Muscle of leg (tissue), 11 donors: ENCODE measurements around the gene SLC6A6. TPM values are rescaled to one million over a fixed set of nuclear protein-coding genes. Genes with fewer than 3 reads are reported as not detected.

Source experiments
- DNase-seq: peaks from one replicate; pipeline ENCODE4 v3.0.0; 2013
- H3K27ac ChIP-seq: one replicate; pipeline ENCODE4 v1.5.1; 2013; ENCODE audit warnings: mild to moderate bottlenecking, low read length, control low read depth
- H3K27me3 ChIP-seq: one replicate; pipeline ENCODE4 v1.6.1; 2013; ENCODE audit warnings: low read length; ENCODE audit not compliant: control insufficient read depth, insufficient read depth
- H3K36me3 ChIP-seq: one replicate; pipeline ENCODE4 v1.6.1; 2013; ENCODE audit warnings: low read length; ENCODE audit not compliant: control insufficient read depth, insufficient read depth
- H3K4me1 ChIP-seq: one replicate; pipeline ENCODE4 v1.6.1; 2013; ENCODE audit warnings: low read length; ENCODE audit not compliant: control insufficient read depth, insufficient read depth
- H3K4me3 ChIP-seq: one replicate; pipeline ENCODE4 v1.5.1; 2013; ENCODE audit warnings: low read length, control low read depth
- H3K9me3 ChIP-seq: replicated peaks from 2 replicates; pipeline ENCODE4 v1.6.1; 2013; ENCODE audit warnings: low read depth, low read length; ENCODE audit not compliant: control insufficient read depth
- WGBS: methylation state at CpG from one replicate; pipeline ENCODE4 v1.1.5; 2013; ENCODE audit warnings: missing lambda C conversion rate; ENCODE audit not compliant: insufficient coverage; 5-methylcytosine and 5-hydroxymethylcytosine counted together
- polyA plus RNA-seq, 8 donors: library from polyadenylated mRNA; unstranded; fragments of 120-200 nt; gene quantifications; one replicate each; pipeline versions ENCODE4 v1.2.1 to v1.2.3, GENCODE V29; 2013; ENCODE audit warnings: inconsistent platforms in 1 of 8, low replicate concordance in 1 of 8; ENCODE audit not compliant: insufficient read length in 8 of 8, insufficient read depth in 1 of 8
- total RNA-seq: library from RNA; stranded (reverse); fragments of 120-200 nt; gene quantifications from one replicate; pipeline ENCODE4 v1.2.4, GENCODE V29; 2013

The SLC6A6 gene
- total and polyA plus RNA-seq, 9 donors, result 2.6 to 4.7 (median 4.0) TPM

DNA sequence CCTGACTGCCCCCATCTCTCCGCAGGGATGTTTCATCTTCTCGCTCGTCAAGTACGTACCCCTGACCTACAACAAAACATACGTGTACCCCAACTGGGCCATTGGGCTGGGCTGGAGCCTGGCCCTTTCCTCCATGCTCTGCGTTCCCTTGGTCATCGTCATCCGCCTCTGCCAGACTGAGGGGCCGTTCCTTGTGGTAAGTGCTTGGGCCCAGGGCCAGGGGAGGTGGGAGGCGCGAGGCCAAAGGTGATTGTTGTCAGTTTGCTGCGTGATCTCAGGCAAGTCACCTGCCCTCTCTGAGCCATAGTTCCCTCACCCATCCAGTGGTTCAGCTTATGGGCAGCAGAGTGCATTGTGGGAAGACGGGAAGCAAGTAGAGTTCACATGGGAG is 79.2 kb downstream of the SLC6A6 start:
- Histone ChIP-seq H3K27ac (no peak overlapping the region), H3K4me1 (peaks cover 16% of the 10 kb centered on the region)

DNA sequence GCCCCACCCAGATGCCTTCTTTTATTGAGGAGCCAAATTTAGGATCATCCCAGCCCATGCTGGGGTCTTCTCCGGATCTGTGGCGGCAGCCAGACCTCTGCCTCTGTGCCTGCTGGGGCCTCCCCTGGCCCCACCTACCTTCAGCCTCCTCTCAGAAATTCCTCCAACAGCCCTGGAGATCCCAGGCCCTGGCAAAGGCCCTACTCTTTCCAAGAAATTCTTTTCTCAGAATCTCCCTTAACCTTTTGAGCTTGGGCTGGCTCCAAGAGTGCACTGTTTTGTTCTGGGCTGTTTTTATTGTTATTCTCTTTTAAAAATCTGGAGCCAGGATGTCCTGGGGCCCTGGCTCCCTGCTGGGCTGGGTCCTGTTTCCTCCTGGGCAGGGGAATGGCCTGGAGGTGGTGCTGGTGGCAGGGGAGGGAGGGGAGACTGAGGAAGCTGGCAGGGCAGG is 79.9 kb downstream of the SLC6A6 start:
- Histone ChIP-seq H3K27me3 (no peaks in the 10 kb centered on the region), H3K9me3 (no peaks in the 10 kb centered on the region), H3K36me3 (no peaks in the 10 kb centered on the region), H3K27ac (no peak overlapping the region), H3K4me3 (no peak overlapping the region), H3K4me1 (peaks cover 16% of the 10 kb centered on the region)
- WGBS, result 14% methylated on average over 2 of the region's 2 CpGs
- DNase-seq, result peak; percentile 77

More for the DNA sequence above, 79.2 kb downstream of the SLC6A6 start:
- no peaks in the 10 kb centered on the region for H3K27me3 ChIP-seq
- whole genome bisulfite sequencing, result 92% methylated on average over 8 of the region's 13 CpGs
- no peak for DNase-seq
- no peak overlapping the region for H3K4me3 ChIP-seq
- H3K36me3 ChIP-seq, result no peaks in the 10 kb centered on the region
- H3K9me3 ChIP-seq, result no peaks in the 10 kb centered on the region

DNA sequence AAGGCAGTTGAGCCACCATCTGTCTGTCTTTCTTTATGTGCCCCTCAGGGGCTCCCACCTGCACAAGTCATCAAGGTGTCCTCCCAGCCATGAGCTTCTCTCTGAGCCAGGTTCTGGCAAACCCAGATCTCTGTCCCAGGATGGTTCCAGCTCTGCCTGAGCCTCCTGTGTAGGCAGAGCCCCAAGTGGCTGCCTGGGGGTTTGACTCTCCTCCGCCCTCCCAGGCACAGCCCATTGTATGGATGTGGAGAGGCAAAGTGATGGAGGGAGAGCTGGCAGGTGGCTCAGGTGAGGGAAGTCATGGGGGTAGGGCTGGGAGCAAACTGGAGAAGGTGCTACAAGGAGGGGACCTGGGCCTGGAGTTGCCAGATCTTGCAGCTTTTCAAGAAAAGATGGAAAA is 80.9 kb downstream of the SLC6A6 start:
- peaks cover 16% of the 10 kb centered on the region for H3K4me1 ChIP-seq
- H3K36me3 ChIP-seq, result no peaks in the 10 kb centered on the region
- H3K4me3 ChIP-seq, result no peak overlapping the region
- H3K27ac ChIP-seq, result no peak overlapping the region
- no peaks in the 10 kb centered on the region for H3K9me3 ChIP-seq
- H3K27me3 ChIP-seq, result no peaks in the 10 kb centered on the region
- no peak for DNase-seq
- 90% methylated on average over 1 of the region's 1 CpG for WGBS

DNA sequence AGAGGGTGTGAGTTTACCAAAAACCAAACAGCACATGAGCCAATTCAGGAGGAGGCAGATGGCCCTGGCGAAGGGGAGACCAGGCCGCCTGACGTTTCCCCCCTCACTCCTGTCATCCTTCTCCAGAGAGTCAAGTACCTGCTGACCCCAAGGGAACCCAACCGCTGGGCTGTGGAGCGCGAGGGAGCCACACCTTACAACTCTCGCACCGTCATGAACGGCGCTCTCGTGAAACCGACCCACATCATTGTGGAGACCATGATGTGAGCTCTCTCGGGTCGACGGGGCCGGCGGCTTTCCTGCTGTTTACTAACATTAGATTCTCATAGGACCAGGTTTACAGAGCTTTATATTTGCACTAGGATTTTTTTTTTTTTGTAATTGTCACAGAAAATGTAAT is 82.3 kb downstream of the SLC6A6 start:
- peaks cover 16% of the 10 kb centered on the region for H3K4me1 ChIP-seq
- no peaks in the 10 kb centered on the region for H3K36me3 ChIP-seq
- whole genome bisulfite sequencing, result 95% methylated on average over 9 of the region's 17 CpGs
- H3K27ac ChIP-seq, result no peak overlapping the region
- no peak for DNase-seq
- H3K4me3 ChIP-seq, result no peak overlapping the region
- H3K9me3 ChIP-seq, result no peaks in the 10 kb centered on the region
- no peaks in the 10 kb centered on the region for H3K27me3 ChIP-seq

DNA sequence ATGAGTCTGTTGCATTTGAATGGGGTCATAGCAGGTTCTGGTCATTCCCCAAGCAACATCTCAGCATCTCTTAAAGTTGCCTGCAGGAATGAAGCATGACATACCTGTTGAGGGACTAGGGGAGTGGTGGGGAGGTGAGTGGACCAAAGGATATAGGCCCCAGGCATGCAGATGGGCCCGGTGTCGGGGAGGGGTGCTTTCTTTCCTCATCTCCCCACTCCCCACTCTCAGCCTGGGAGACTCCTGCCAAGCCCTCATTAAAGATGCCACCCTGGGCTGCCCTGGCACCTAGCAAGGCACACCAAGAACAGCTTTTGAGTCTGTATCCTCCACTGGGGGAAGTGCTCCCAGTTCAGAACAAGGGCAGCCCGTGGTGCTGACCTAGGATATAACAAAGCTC is 83.6 kb downstream of the SLC6A6 start:
- Histone ChIP-seq H3K9me3 (no peaks in the 10 kb centered on the region), H3K27ac (no peak overlapping the region), H3K36me3 (no peaks in the 10 kb centered on the region), H3K4me1 (peaks cover 16% of the 10 kb centered on the region), H3K4me3 (no peak overlapping the region), H3K27me3 (no peaks in the 10 kb centered on the region)
- no peak for DNase-seq
- WGBS, result no CpG with 5 or more reads among the region's 3 CpGs

DNA sequence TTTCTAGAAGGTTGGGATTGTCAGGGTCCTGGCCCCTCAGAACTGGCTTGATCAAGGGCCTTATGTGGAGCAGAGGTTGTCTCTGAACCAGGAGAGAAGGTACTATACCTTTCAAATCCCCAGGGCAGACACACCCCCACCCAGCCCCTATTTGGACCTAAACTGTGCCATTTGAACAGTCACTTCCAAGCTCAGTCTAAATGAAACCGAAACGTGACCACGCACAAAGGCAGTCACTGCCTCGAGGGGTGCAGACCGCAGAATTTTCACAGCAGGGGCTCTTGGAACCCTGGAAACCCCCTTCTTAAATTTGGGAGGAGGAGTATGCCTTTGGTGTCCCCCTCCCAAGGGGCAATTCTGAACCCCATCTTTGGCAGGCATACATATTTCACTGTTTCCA is 84.1 kb downstream of the SLC6A6 start:
- Histone ChIP-seq H3K27me3 (no peaks in the 10 kb centered on the region), H3K36me3 (no peaks in the 10 kb centered on the region), H3K4me3 (no peak overlapping the region), H3K9me3 (no peaks in the 10 kb centered on the region), H3K27ac (no peak overlapping the region), H3K4me1 (peaks cover 15% of the 10 kb centered on the region)
- WGBS, result 90% methylated on average over 4 of the region's 5 CpGs
- DNase-seq, result no peak

DNA sequence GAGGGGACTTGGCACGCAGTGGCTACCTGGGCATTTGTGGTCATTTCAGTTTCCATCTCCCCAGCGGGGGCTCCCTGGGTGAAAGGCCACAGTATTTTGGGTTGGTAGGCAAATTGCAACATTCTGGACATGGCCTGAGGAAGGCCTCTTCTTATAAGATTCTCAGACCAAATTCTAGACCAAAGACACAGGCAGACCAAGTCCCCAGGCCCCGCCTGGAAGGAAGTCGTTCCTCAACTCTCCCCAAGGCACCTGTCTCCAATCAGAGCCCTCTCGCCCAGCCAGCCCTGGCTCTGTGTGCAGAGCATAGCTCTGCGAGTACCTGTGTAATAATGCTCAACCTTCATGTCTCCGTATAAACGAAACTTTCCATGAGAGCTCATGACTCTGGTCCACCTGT is 84.7 kb downstream of the SLC6A6 start:
- Histone ChIP-seq H3K9me3 (no peaks in the 10 kb centered on the region), H3K36me3 (no peaks in the 10 kb centered on the region), H3K4me1 (peaks cover 9% of the 10 kb centered on the region), H3K27ac (no peak overlapping the region), H3K27me3 (no peaks in the 10 kb centered on the region), H3K4me3 (no peak overlapping the region)
- no peak for DNase-seq
- WGBS, result 89% methylated on average over 6 of the region's 8 CpGs

DNA sequence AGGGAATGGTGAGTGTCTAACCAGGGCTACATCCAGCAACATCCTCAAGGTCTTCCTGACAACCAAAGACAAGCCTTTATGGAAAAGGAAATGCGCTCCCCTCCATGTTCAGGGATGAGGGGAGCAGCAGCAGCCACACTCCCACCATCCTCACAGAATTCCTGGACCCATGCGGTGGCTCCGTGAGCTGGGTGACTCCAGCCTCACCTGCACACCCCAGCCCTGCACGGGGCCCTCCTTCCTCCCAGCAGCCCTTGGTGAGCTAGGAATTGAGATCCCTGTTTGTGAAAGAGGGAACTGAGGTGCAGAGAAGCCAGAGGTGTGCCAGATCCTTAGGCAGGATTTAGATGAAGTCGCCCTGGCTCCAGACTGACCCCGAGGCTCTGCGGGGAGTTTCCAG is 85.4 kb downstream of the SLC6A6 start:
- no peaks in the 10 kb centered on the region for H3K9me3 ChIP-seq
- H3K27ac ChIP-seq, result no peak overlapping the region
- H3K4me3 ChIP-seq, result no peak overlapping the region
- H3K36me3 ChIP-seq, result no peaks in the 10 kb centered on the region
- H3K27me3 ChIP-seq, result no peaks in the 10 kb centered on the region
- peaks cover 2% of the 10 kb centered on the region for H3K4me1 ChIP-seq
- 82% methylated on average over 5 of the region's 7 CpGs for WGBS
- DNase-seq, result no peak

DNA sequence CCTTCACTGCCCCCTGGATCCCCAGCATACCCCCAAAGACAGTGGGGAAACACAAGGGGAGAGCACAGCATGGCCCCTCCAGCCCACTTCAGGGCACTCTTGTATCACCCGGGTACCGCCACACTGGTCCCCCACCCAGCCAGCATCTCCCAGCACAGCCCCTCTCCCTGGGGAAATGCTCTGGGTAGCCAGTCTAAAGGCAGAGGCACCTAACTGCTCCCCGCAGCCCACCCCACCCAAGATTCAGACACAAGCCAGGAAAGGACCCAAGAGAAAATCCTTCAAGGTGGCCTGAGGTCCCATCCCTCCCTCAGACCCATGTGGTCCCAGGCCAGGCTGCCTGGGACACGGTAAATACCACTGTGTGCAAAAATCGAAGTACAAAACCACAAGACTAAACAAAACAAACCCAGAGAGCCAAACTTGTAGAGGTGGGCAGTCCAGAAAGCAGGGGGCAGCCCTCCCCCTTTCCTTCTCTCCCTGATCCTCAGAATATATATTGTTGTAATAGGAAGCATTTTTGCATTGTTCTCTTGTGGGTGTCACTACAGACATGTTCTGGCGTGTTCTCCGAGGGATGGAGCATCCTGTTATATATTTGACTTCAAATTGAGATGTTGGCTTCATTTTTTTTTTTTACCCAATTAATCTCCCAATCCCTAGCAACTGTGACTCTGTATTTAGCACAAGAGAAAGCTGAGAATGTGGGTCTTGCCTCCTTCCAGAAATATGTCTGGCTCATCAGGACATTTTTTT is 86.1 kb downstream of the SLC6A6 start:
- Histone ChIP-seq H3K4me3 (no peak overlapping the region), H3K9me3 (no peaks in the 10 kb centered on the region), H3K27me3 (no peaks in the 10 kb centered on the region), H3K36me3 (no peaks in the 10 kb centered on the region), H3K27ac (no peak overlapping the region), H3K4me1 (no peaks in the 10 kb centered on the region)
- 60% methylated on average over 1 of the region's 7 CpGs for WGBS
- no peak for DNase-seq

DNA sequence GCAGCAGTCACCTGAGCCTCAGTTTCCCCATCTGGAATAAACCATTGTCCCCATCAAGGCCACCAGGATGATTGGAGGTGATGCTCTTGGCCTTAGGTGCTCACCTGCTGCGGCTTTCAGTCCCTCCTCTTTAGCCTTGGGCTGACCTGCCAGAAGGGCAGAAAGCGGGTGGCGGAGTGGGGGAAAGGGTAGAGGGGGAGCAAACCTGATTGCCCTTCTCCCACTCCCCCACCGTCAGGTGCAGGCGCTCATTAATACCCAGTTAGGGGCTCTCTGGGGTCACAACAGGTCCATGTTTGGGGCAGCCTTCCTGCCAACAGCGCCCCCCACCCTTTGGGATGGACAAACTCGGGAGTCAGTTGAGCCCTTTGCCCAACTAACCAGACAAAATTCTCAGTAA is 87.2 kb downstream of the SLC6A6 start:
- no peaks in the 10 kb centered on the region for H3K27me3 ChIP-seq
- no peaks in the 10 kb centered on the region for H3K36me3 ChIP-seq
- no peak overlapping the region for H3K4me3 ChIP-seq
- no peaks in the 10 kb centered on the region for H3K4me1 ChIP-seq
- no CpG with 5 or more reads among the region's 7 CpGs for WGBS
- no peaks in the 10 kb centered on the region for H3K9me3 ChIP-seq
- H3K27ac ChIP-seq, result no peak overlapping the region
- DNase-seq, result no peak

DNA sequence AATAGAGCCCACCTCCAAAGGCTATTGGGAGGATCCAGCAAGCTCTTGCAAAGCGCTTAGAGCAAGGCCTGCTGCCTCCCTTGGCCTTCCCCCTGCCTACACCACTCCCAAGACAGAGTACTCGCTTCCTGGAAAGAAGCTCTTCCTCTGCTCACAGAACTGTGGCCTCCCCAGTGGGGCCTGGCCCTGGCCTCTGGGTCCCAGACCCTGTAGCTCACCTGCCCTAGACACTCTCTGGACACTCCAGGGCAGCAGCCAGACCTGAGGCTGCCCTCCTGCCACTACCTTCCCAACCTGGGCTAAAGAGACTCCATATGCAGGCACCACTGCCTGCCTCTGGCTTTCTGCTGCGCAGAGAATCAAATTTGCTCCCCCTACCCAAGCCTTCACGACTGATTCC is 87.8 kb downstream of the SLC6A6 start:
- H3K4me1 ChIP-seq, result no peaks in the 10 kb centered on the region
- no peak for DNase-seq
- no peak overlapping the region for H3K27ac ChIP-seq
- H3K4me3 ChIP-seq, result no peak overlapping the region
- no peaks in the 10 kb centered on the region for H3K27me3 ChIP-seq
- WGBS, result 86% methylated on average over 4 of the region's 4 CpGs
- H3K9me3 ChIP-seq, result no peaks in the 10 kb centered on the region
- H3K36me3 ChIP-seq, result no peaks in the 10 kb centered on the region
